Smooth muscle cell (in vitro differentiated cells): Measurements from ENCODE around the gene FPGS. TPM values are rescaled to one million over a fixed set of nuclear protein-coding genes. Genes with fewer than 3 reads are reported as not detected.

ENCODE experiments used
- DNase-seq: peaks from one replicate; lab custom pipeline; 2025; ENCODE audit not compliant: unreplicated experiment; lab: John Stamatoyannopoulos, UW
- H2AFZ ChIP-seq: fragments of 200-600 bp; sonication (generic); 2 replicates; pipeline ENCODE4 v1.6.0; 2016; ENCODE audit warnings: antibody characterized with exemption, low read depth, mild to moderate bottlenecking
- H3F3A ChIP-seq: fragments of 200-600 bp; sonication (generic); 2 replicates; pipeline ENCODE4 v1.6.0; 2017; ENCODE audit warnings: antibody characterized with exemption, low read depth
- H3K27ac ChIP-seq: fragments of 200-600 bp; sonication (generic); 2 replicates; pipeline ENCODE4 v1.5.1; 2016; ENCODE audit warnings: low read depth, mild to moderate bottlenecking
- H3K27me3 ChIP-seq: fragments of 200-600 bp; sonication (generic); 2 replicates; pipeline ENCODE4 v1.6.1; 2016; ENCODE audit warnings: low read depth, mild to moderate bottlenecking
- H3K36me3 ChIP-seq: fragments of 200-600 bp; sonication (generic); 2 replicates; pipeline ENCODE4 v1.5.1; 2016; ENCODE audit warnings: low read depth
- H3K4me1 ChIP-seq: fragments of 200-600 bp; sonication (generic); 2 replicates; pipeline ENCODE4 v1.5.1; 2016; ENCODE audit warnings: low read depth
- H3K4me2 ChIP-seq: fragments of 200-600 bp; sonication (generic); 2 replicates; pipeline ENCODE4 v1.6.0; 2016; ENCODE audit warnings: mild to moderate bottlenecking
- H3K4me3 ChIP-seq: fragments of 200-600 bp; sonication (generic); 2 replicates; pipeline ENCODE4 v1.5.1; 2016; ENCODE audit warnings: mild to moderate bottlenecking
- H3K79me2 ChIP-seq: fragments of 200-600 bp; sonication (generic); 2 replicates; pipeline ENCODE4 v1.6.0; 2016; ENCODE audit warnings: low read depth, mild to moderate bottlenecking
- H3K9ac ChIP-seq: fragments of 200-600 bp; sonication (generic); 2 replicates; pipeline ENCODE4 v1.6.0; 2016; ENCODE audit warnings: low read depth
- H3K9me3 ChIP-seq: fragments of 200-600 bp; sonication (generic); replicated peaks from 2 replicates; pipeline ENCODE4 v1.5.1; 2016; ENCODE audit warnings: low read depth
- H4K20me1 ChIP-seq: fragments of 200-600 bp; sonication (generic); 2 replicates; pipeline ENCODE4 v1.6.0; 2016; ENCODE audit warnings: low read depth
- WGBS: methylation state at CpG from one replicate; pipeline ENCODE4 v1.1.7; 2016; ENCODE audit warnings: low lambda C conversion rate; 5-methylcytosine and 5-hydroxymethylcytosine counted together
- polyA plus RNA-seq: library from polyadenylated mRNA; unstranded; fragments of >200 nt; fragmentation: Nextera tagmentation; extraction: Ambion mirVana; gene quantifications from 2 replicates; pipeline ENCODE4 v1.2.1, GENCODE V29; 2016
- total RNA-seq: library from RNA; depleted of rRNA; stranded (reverse); fragments of >200 nt; gene quantifications from 2 replicates; pipeline ENCODE4 v1.2.3, GENCODE V29; 2014
- TF ChIP-seq, protein P1 (sequence below): fragments of 200-600 bp; sonication (generic); IDR thresholded peaks from 2 replicates; pipeline ENCODE4 v1.5.1; 2017; ENCODE audit warnings: borderline replicate concordance, mild to moderate bottlenecking, antibody characterized with exemption; ENCODE audit not compliant: insufficient read depth, poor library complexity, severe bottlenecking

FPGS gene
- total and polyA plus RNA-seq, 2 experiments from 2014 or later = 12.9 to 34.9 TPM

DNA sequence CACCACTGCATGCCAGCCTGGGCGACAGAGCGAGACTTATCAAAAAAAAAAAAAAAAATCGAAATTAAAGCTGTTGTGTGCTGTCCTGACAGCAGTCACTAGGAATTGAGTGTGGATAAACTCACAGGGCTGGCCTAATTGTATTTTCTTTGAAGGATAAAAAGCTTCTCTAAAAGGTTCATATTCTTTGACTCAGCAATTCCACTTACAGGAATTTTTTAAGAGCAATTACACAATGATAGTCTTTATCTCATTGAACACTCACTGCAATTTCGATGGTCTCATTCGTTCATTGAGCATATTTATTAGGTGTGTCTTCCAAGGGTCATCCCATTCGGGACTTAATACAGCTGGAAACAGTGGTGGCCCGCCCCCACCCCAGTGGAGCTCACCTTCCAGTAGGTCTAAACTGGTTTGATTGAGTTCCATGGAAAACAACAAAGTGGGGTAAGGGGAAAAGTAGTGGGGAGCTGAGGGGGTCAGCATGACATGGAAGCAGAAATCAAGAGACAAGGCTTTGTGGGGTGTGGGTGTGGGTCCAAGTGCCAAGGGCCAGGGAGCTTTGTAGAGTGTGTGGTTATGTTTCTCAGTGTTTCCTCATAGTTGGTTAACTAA, 10.2 kb upstream of the FPGS start:
- 92% methylated on average over 7 of the region's 7 CpGs for WGBS
- TF ChIP-seq, protein P1, sequence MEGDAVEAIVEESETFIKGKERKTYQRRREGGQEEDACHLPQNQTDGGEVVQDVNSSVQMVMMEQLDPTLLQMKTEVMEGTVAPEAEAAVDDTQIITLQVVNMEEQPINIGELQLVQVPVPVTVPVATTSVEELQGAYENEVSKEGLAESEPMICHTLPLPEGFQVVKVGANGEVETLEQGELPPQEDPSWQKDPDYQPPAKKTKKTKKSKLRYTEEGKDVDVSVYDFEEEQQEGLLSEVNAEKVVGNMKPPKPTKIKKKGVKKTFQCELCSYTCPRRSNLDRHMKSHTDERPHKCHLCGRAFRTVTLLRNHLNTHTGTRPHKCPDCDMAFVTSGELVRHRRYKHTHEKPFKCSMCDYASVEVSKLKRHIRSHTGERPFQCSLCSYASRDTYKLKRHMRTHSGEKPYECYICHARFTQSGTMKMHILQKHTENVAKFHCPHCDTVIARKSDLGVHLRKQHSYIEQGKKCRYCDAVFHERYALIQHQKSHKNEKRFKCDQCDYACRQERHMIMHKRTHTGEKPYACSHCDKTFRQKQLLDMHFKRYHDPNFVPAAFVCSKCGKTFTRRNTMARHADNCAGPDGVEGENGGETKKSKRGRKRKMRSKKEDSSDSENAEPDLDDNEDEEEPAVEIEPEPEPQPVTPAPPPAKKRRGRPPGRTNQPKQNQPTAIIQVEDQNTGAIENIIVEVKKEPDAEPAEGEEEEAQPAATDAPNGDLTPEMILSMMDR = no peak

DNA sequence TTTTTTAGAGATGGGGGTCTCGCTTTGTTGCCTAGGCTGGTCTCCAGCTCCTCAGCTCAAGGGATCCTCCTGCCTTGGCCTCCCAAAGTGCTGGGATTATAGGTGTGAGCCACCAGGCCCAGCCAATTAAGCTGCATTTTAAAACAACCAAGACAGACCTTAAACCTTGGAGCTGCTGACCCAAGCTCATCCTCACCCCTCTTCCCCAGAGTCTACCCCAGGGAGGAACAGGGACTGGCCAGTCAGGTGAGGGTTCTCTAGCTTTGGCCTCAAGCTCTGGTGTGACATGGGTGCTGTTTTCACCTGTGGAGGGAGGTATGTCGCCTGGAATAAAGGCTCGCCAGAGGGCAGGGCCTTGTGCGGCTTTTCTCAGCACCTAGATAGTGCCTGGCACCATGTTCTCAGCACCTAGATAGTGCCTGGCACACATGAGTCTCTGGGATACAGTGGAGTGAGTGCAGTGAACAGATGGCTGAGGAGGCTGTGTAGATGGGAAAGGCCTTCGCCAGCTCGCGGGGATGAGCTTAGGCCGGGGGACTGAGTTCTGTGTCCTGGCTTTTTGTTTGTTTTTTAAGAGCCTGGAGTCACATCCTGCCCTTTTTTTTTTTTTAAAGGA, 9.5 kb upstream of the FPGS start:
- 73% methylated on average over 7 of the region's 8 CpGs for WGBS
- Histone ChIP-seq H3F3A (no peaks in the 10 kb centered on the region), H3K36me3 (peaks cover 6% of the 10 kb centered on the region), H3K27ac (no peak overlapping the region), H3K4me1 (no peaks in the 10 kb centered on the region), H3K4me2 (no peak overlapping the region), H3K4me3 (no peak overlapping the region), H4K20me1 (peaks cover 66% of the 10 kb centered on the region), H3K79me2 (peaks cover 22% of the 10 kb centered on the region), H3K27me3 (no peaks in the 10 kb centered on the region), H3K9me3 (no peaks in the 10 kb centered on the region), H2AFZ (no peak overlapping the region), H3K9ac (no peak overlapping the region)
- TF ChIP-seq, protein P1 = no peak
- DNase-seq = no peak

More for the DNA sequence above, 10.2 kb upstream of the FPGS start:
- no peak overlapping the region for H3K27ac ChIP-seq
- H3K79me2 ChIP-seq = peaks cover 29% of the 10 kb centered on the region
- H3K27me3 ChIP-seq = no peaks in the 10 kb centered on the region
- peaks cover 11% of the 10 kb centered on the region for H3K36me3 ChIP-seq
- H3K4me1 ChIP-seq = peaks cover 1% of the 10 kb centered on the region
- H4K20me1 ChIP-seq = peaks cover 73% of the 10 kb centered on the region
- H3F3A ChIP-seq = peaks cover 2% of the 10 kb centered on the region
- no peak for DNase-seq
- no peak overlapping the region for H2AFZ ChIP-seq
- H3K4me3 ChIP-seq = no peak overlapping the region
- H3K9ac ChIP-seq = no peak overlapping the region
- no peaks in the 10 kb centered on the region for H3K9me3 ChIP-seq
- H3K4me2 ChIP-seq = no peak overlapping the region

DNA sequence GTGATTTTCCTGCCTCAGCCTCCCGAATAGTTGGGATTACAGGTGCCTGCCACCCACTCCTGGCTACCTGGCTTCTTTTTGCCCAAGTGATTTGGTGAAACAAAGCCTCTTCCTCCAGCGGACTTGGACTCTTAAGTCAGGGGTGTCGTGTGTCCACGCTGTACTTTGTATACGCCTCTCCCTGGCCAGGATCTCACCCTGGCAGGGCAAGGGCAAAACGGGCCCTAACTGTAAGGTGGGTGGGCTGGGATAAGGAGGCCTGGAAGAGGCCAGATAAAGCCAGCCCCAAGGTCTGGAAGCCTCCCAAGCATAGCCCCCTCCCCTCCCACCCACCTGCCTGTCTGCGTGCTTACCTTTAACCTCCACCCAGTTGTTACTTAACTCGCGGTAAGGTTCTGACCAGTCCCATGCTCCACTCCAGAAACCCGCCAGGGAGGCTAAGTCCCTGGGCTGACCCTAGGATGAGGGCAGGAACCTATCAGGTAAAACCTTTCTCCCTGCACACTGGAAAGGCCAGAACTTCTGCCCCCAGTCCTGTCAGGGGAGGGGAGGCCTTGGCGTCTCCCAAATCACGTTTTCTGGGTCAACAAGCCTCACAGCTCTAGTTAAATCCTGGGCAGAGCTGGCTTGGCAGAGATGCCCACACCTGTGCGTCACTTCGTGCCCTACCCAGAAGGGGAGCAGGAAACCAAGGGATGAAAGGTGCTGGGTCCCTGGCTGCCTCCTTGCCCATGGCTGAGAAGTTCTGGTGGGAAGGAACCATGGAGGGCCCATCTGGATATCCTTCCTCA, 8.5 kb upstream of the FPGS start:
- H3K79me2 ChIP-seq = peaks cover 12% of the 10 kb centered on the region
- peaks cover 6% of the 10 kb centered on the region for H3K36me3 ChIP-seq
- H3K27ac ChIP-seq = no peak overlapping the region
- H3K4me3 ChIP-seq = no peak overlapping the region
- no peaks in the 10 kb centered on the region for H3K4me1 ChIP-seq
- no peaks in the 10 kb centered on the region for H3K27me3 ChIP-seq
- no peak overlapping the region for H2AFZ ChIP-seq
- H4K20me1 ChIP-seq = peaks cover 56% of the 10 kb centered on the region
- no peak for DNase-seq
- 89% methylated on average over 12 of the region's 14 CpGs for WGBS
- no peak overlapping the region for H3K9ac ChIP-seq
- no peaks in the 10 kb centered on the region for H3K9me3 ChIP-seq
- TF ChIP-seq, protein P1 = no peak
- H3F3A ChIP-seq = no peaks in the 10 kb centered on the region
- no peak overlapping the region for H3K4me2 ChIP-seq
